Left renal pelvis (tissue), 4 donors: ENCODE data around the gene SLC29A3. TPM values are rescaled to one million over a fixed set of nuclear protein-coding genes. Genes with fewer than 3 reads are reported as not detected.

Source experiments
- DNase-seq, 4 donors: peaks; one replicate each; pipeline ENCODE4 v3.0.0-alpha.2; 2013; ENCODE audit warnings: low read depth in 4 of 4, low spot score in 3 of 4
- polyA plus RNA-seq, 4 donors: library from polyadenylated mRNA; unstranded; fragments of 120-200 nt; gene quantifications; one replicate each; pipeline ENCODE4 v1.2.1, GENCODE V29; 2013; ENCODE audit not compliant: insufficient read length in 4 of 4

Gene SLC29A3
- polyA plus RNA-seq, 4 donors: 8.2 to 9.9 (median 8.5) TPM

DNA sequence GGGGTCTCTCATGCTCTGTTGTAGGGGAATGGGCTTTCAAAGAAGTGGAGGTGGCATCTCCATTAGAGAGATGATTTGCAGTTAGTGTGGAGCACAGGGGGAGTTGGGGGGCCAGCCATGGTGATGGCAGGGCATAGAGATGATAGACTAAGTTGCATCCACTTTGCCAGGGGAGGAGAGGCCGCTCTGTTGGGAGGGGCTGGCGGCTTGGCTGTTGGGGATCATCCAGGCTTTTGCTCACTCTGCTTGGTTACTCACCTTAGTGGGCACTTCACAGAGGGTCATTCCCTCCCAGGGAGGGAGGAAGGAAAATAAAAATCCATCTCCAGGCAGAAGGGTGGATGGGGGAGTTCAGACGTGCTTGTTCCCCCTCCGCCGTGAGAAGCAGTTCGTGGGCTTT lies 46.3 kb downstream of the SLC29A3 start:
- DNase-seq: no peak

DNA sequence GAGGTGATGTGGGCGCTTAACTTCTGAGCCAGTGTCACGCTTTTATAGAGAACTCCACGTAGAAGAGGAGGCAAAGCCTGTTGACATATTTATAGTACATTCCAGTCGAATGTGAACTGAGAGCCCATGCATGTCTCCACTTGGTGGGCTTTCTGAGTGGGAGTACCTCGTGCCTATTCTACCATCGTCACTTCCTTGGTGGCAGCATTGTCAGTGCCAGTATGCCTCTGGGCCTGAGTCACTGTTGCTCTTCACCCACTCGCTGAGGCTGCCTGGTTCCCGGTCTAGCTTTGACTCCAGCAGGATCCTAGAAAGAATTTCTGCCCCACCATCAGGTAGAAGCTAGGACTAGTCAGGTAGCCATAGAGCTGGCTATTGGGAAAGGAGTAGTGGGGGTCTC lies 47.6 kb downstream of the SLC29A3 start:
- no peak for DNase-seq

- no peak for DNase-seq
Measured at GRCh38 chr10:71367271-71367670, 48.2 kb downstream of the SLC29A3 start.

- DNase-seq: no peak
Measured at GRCh38 chr10:71368176-71368575, 49.1 kb downstream of the SLC29A3 start.

GRCh38 chr10:71368643-71369042 lies 49.6 kb downstream of the SLC29A3 start:
- DNase-seq: no peak

- no peak for DNase-seq
Measured at GRCh38 chr10:71369602-71370001, 50.5 kb downstream of the SLC29A3 start.

DNA sequence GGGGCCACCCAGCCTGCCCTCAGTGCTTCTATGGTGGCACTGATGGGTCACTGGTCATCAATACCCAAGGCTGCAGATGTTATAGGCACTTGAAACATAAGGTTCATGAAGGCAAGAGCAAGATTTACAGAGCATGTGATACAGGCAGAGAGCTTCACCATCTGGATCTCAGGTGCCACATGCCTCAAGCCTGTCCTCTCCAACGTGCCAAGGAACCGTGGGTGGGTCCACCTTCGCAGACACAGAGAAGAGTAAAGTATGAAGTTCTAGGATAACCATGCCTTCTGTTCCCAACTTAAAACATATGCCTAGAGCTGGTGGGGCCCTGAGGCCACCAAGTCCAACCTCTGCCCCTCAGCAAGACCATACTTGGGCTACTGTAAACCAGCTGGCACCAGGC lies 51.0 kb downstream of the SLC29A3 start:
- no peak for DNase-seq

GRCh38 chr10:71371750-71372166 lies 52.7 kb downstream of the SLC29A3 start:
- DNase-seq: no peak

- no peak for DNase-seq
Measured at GRCh38 chr10:71372882-71373495, 53.9 kb downstream of the SLC29A3 start.

DNA sequence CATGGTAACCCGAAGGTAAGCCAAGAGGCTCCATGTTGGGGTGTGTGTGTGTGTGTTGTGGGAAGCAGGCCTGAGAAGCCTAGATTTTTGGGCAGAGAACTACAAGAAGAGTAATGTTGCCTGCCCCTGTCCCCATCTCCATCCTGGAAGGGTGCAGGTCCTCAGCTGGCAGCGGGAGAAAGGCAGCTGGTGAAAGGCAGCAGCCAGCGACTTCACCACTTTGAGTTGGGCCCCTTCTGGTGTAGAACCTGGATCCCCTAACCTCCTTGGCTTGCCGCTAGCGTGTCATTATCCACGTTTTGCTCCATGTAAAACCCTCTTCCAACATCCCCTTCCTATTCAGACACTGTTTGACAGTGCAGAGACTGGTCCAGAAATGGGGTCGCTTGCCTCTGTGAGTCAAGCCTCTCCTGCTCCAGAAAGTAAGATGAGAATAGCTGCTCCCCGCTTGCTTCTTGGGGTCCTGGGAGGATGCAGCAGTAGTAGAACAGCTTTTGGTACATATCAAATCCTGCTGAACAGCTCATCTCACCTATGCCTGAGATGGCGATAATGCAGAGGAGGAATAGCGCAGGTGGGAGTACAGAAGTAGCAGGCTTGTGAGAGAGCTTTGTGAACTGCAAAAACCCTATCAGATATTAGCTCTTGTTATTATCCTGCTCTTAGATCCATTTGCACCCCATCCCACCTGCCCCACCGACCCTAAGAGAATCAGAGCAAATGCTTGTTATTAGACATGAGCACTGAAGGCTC lies 55.6 kb downstream of the SLC29A3 start:
- DNase-seq: no peak

DNA sequence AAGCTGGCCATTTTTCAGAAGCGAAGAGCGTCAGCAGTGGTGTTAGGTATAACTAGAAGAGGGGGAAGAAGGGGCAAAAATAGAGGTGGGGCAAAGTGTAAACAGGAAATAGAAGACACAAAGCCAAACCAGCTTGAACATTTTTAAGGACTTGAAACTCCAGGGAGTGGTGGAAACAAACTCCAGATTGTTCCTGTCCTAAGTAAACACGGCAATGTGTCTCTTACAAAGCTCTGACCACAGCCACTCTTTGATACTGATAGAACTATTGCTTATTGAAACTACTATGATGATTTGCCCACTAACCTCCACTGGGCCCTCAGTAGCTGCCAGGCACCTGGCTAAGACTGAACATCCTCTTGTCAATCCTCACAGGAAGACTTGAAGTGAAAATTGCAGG lies 56.9 kb downstream of the SLC29A3 start:
- no peak for DNase-seq

DNA sequence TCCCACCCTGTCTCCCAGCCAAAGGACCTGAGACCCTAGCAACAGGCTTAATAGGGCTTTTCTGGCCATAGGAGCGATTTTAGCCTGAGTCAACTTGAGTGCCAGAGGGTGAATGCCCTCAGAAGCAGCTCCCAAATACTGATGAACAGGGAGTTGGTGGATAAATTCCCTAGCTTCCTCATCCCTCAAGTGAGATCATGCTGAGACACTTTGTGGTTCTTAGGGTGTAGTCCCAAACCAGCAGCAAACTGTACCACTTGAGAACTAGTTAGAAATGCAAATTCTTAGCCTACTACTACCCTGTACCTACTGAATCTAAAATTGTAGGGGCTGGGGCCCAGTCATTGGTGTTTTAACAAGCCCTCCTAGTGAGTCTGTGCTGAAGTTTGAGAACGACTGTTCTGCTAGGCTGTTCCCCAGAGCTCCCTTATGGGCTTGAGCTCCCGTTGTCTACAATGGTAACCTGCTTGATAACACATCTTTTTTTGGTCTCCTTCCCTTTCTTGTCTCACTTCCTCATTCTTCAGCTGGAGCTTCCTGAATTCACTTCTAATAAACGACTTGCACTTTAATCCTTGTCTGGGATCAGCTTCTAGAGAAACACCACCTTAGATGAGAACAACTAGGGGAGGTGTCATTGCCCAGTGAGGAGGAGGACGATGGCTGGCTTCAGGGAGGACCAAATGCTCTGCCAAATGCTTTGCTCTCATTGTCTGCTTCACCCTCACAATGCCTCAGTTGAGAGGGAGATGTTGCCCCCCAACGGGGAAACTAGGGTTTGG lies 59.5 kb downstream of the SLC29A3 start:
- no peak for DNase-seq

GRCh38 chr10:71379118-71379766 lies 60.2 kb downstream of the SLC29A3 start:
- no peak for DNase-seq

DNA sequence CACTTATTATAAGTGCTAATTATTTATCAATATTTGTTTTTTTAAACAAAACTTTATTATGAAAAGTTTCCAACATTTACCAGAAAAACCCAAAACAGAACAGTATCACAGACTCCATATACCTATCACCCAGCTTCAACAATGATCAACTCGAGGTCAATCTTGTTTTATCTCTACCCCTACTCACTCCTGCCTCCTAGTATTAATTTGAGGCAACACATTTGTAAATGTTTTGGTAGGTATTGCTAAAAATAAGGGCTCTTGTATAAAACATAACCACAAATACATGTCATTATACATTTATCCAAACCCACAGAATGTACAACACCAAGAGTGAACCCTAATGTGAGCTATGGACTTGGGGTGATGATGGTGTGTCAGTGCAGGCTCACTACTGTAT lies 61.8 kb downstream of the SLC29A3 start:
- no peak for DNase-seq

DNA sequence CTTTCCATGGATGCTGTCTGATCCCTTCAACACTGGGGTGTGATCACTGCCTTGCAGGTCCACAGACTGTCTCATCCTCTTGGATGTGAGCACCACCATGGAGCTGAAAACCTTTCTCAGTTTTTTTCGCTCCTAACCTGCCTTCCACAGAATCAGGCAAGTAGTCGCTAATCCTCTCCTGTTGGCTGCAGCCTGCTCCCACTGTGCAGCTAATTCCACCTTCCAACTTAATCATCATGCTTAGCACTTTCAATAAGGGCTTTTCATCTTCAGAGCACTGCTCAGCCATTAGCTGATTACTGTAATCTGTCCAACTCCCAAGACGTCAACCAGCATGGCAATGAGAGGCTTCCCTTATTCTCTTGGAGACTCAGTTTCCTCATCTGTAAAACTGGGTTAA lies 62.6 kb downstream of the SLC29A3 start:
- no peak for DNase-seq

DNA sequence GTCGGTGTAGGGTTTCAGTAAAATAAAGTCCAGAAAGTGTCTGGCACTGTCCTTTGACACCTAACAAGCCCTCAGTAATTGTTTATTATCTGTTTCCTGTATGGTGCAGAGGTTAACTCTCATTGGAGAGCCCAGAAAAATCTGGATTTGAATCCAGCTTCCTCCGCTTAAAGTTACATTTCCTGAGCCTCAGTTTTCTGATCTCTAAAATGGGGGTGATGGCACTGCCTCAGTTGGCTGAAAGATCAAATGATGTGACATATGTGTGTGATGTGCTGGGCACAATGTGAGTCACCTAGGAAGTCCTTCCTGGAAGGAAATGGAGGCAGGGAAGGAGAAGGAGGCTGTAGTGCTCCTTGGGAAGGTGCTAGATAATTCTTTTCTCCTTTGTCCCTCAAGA lies 63.0 kb downstream of the SLC29A3 start:
- DNase-seq: no peak

- DNase-seq: no peak
Measured at GRCh38 chr10:71382757-71383156, 63.7 kb downstream of the SLC29A3 start.

- DNase-seq: no peak
Measured at GRCh38 chr10:71383972-71384687, 65.1 kb downstream of the SLC29A3 start.

- no peak for DNase-seq
Measured at GRCh38 chr10:71388171-71388570, 69.1 kb downstream of the SLC29A3 start.

GRCh38 chr10:71388583-71389310 lies 69.7 kb downstream of the SLC29A3 start:
- no peak for DNase-seq
